Activated CD8-positive, alpha-beta T cell treated with anti-CD3 and anti-CD28 coated beads for 36 hours (primary cell): ENCODE data around the gene KRTAP10-8. TPM values are rescaled to one million over a fixed set of nuclear protein-coding genes. Genes with fewer than 3 reads are reported as not detected.

Source experiments
- ATAC-seq: fragments of 200-7000 bp; cut with Tn5 transposase; one replicate; pipeline ENCODE4 v1.10.0; 2021; ENCODE audit warnings: mild to moderate bottlenecking, moderate library complexity
- CTCF ChIA-PET: fragments of 350-600 bp; sonication (Branson Sonifier 250); formaldehyde crosslinking; loops from one replicate; lab custom pipeline; 2021; ENCODE audit warnings: antibody characterized with exemption; lab: Charles Lee
- POLR2A ChIA-PET: fragments of 350-600 bp; sonication (Branson Sonifier 250); formaldehyde crosslinking; loops from one replicate; lab custom pipeline; 2021; ENCODE audit warnings: antibody characterized with exemption; lab: Charles Lee
- DNase-seq: peaks from one replicate; pipeline ENCODE4 v3.0.0-alpha.2; 2020
- H3K27ac Mint-ChIP-seq: one replicate; pipeline ENCODE4 v1.8.0; 2021; ENCODE audit warnings: mild to moderate bottlenecking, mixed read lengths
- H3K27me3 Mint-ChIP-seq: one replicate; pipeline ENCODE4 v1.8.0; 2021; ENCODE audit warnings: mixed read lengths
- H3K36me3 Mint-ChIP-seq: one replicate; pipeline ENCODE4 v1.8.0; 2021; ENCODE audit warnings: low read depth, mixed read lengths
- H3K4me1 Mint-ChIP-seq: one replicate; pipeline ENCODE4 v1.8.0; 2021; ENCODE audit warnings: low read depth, mixed read lengths
- H3K4me3 Mint-ChIP-seq: one replicate; pipeline ENCODE4 v1.8.0; 2021; ENCODE audit warnings: mild to moderate bottlenecking, moderate library complexity, mixed read lengths
- H3K9me3 Mint-ChIP-seq: one replicate; pipeline ENCODE4 v1.8.0; 2021; ENCODE audit warnings: mixed read lengths
- CTCF ChIP-seq: fragments of 200-600 bp; IDR thresholded peaks from one replicate; pipeline ENCODE4 v1.8.0; 2022; ENCODE audit warnings: antibody characterized with exemption, mild to moderate bottlenecking
- intact Hi-C: fragments of 100-400 bp; cut with micrococcal nuclease; formaldehyde crosslinking; loops from one replicate; pipeline ENCODE4 v1.10.0; 2022
- total RNA-seq, 2 experiments: library from RNA; stranded (reverse); gene quantifications; one replicate each; pipeline ENCODE4 v1.2.3, GENCODE V29; 2021

KRTAP10-8 gene
- total RNA-seq, 2 experiments from 2014 or later: not detected

GRCh38 chr21:44592446-44593311 lies 19.2 kb upstream of the KRTAP10-8 start, which contains the start of gene KRTAP10-6:
KRTAP10-6 (minus strand) TSS chr21:44592505; CDS start chr21:44592484, 21 bp downstream.
- no peak within 1 kb of the TSS for H3K4me3 Mint-ChIP-seq
- ChIA-PET POLR2A (no interaction called here), CTCF (no interaction called here)
- ATAC-seq (no peak), DNase-seq (no peak)
- TF ChIP-seq CTCF: no peak
- H3K27ac Mint-ChIP-seq: no peak within 1 kb of the TSS
- no peaks in the 10 kb centered on the region for H3K36me3 Mint-ChIP-seq
- no peaks in the 10 kb centered on the region for H3K4me1 Mint-ChIP-seq
- intact Hi-C loops: no loop called here
- H3K27me3 Mint-ChIP-seq: peaks cover 2% of the 10 kb centered on the region
- H3K9me3 Mint-ChIP-seq: no peaks in the 10 kb centered on the region

- Mint-ChIP-seq H3K27ac (no peak overlapping the region), H3K27me3 (peaks cover 2% of the 10 kb centered on the region), H3K9me3 (peaks cover 4% of the 10 kb centered on the region), H3K36me3 (no peaks in the 10 kb centered on the region), H3K4me1 (no peaks in the 10 kb centered on the region), H3K4me3 (no peak overlapping the region)
- ChIA-PET POLR2A (no interaction called here), CTCF (no interaction called here)
- DNase-seq (no peak), ATAC-seq (no peak)
- TF ChIP-seq CTCF: no peak
- intact Hi-C loops: no loop called here
These were observed 18.1 kb upstream of the KRTAP10-8 start for GRCh38 chr21:44593598-44594405.

- ATAC-seq: no peak
- H3K27me3 Mint-ChIP-seq: no peaks in the 10 kb centered on the region
- no peak for TF ChIP-seq CTCF
- no peaks in the 10 kb centered on the region for H3K36me3 Mint-ChIP-seq
- no peak overlapping the region for H3K27ac Mint-ChIP-seq
- no peak overlapping the region for H3K4me3 Mint-ChIP-seq
- ChIA-PET POLR2A (no interaction called here), CTCF (no interaction called here)
- no peaks in the 10 kb centered on the region for H3K4me1 Mint-ChIP-seq
- no peak for DNase-seq
- H3K9me3 Mint-ChIP-seq: peaks cover 5% of the 10 kb centered on the region
- intact Hi-C loops: no loop called here
These were observed 17.4 kb upstream of the KRTAP10-8 start for GRCh38 chr21:44594406-44594916.

- Mint-ChIP-seq H3K9me3 (peaks cover 5% of the 10 kb centered on the region), H3K4me3 (no peak overlapping the region), H3K4me1 (no peaks in the 10 kb centered on the region), H3K36me3 (no peaks in the 10 kb centered on the region), H3K27me3 (no peaks in the 10 kb centered on the region), H3K27ac (no peak overlapping the region)
- ChIA-PET CTCF (no interaction called here), POLR2A (no interaction called here)
- no peak for TF ChIP-seq CTCF
- DNase-seq: no peak
- intact Hi-C loops: no loop called here
- ATAC-seq: no peak
These were observed 16.4 kb upstream of the KRTAP10-8 start for GRCh38 chr21:44595524-44595923.
